H9 (cell line): ENCODE results near the gene VASH2. TPM values are rescaled to one million over a fixed set of nuclear protein-coding genes. Genes with fewer than 3 reads are reported as not detected.
"Not testable (repeated sequence)": the region's sequence is repeated elsewhere in the genome, so short reads cannot be mapped to it uniquely, and the experiment has no call there.

Experiments used
- DNase-seq: peaks from one replicate; pipeline ENCODE4 v3.0.0-alpha.2; 2017
- H2AFZ ChIP-seq: one replicate; pipeline ENCODE4 v1.6.1; 2013; ENCODE audit warnings: mild to moderate bottlenecking, low read length, control low read depth, moderate library complexity
- H2AK5ac ChIP-seq: 2 replicates; pipeline ENCODE4 v1.6.1; 2013; ENCODE audit warnings: low read length, control low read depth, mixed read lengths; ENCODE audit not compliant: insufficient read length
- H2BK120ac ChIP-seq: one replicate; pipeline ENCODE4 v1.6.1; 2013; ENCODE audit warnings: low read depth, mild to moderate bottlenecking, low read length, control low read depth, inconsistent platforms; ENCODE audit not compliant: poor library complexity, severe bottlenecking
- H2BK12ac ChIP-seq: 2 replicates; pipeline ENCODE4 v1.6.1; 2013; ENCODE audit warnings: low read length, control low read depth, mixed read lengths, low read depth; ENCODE audit not compliant: insufficient read length
- H2BK15ac ChIP-seq: 2 replicates; pipeline ENCODE4 v1.6.1; 2013; ENCODE audit warnings: low read depth, low read length, control low read depth
- H2BK20ac ChIP-seq: one replicate; pipeline ENCODE4 v1.6.1; 2013; ENCODE audit warnings: low read depth, mild to moderate bottlenecking, low read length, control low read depth, inconsistent platforms; ENCODE audit not compliant: poor library complexity, severe bottlenecking
- H2BK5ac ChIP-seq: 2 replicates; pipeline ENCODE4 v1.6.1; 2013; ENCODE audit warnings: low read length, control low read depth, mixed read lengths; ENCODE audit not compliant: insufficient read length
- H3K14ac ChIP-seq: 2 replicates; pipeline ENCODE4 v1.6.1; 2013; ENCODE audit warnings: low read length, control low read depth; ENCODE audit not compliant: insufficient read depth
- H3K18ac ChIP-seq: 2 replicates; pipeline ENCODE4 v1.6.1; 2013; ENCODE audit warnings: low read depth, mild to moderate bottlenecking, mixed read lengths, low read length, control low read depth; ENCODE audit not compliant: insufficient read length
- H3K23ac ChIP-seq: 2 replicates; pipeline ENCODE4 v1.6.1; 2013; ENCODE audit warnings: low read length, control low read depth, mixed read lengths, low read depth; ENCODE audit not compliant: insufficient read length
- H3K23me2 ChIP-seq: 2 replicates; pipeline ENCODE4 v1.6.1; 2013; ENCODE audit warnings: low read depth, mild to moderate bottlenecking, mixed read lengths, low read length, control low read depth; ENCODE audit not compliant: insufficient read length, poor library complexity, severe bottlenecking
- H3K27ac ChIP-seq: 2 replicates; pipeline ENCODE4 v1.5.1; 2013; ENCODE audit warnings: low read length, control low read depth, mixed read lengths, low read depth; ENCODE audit not compliant: insufficient read length
- H3K27me3 ChIP-seq: 2 replicates; pipeline ENCODE4 v1.6.1; 2013; ENCODE audit warnings: low read length, control low read depth, inconsistent platforms; ENCODE audit not compliant: insufficient read depth
- H3K4ac ChIP-seq: 2 replicates; pipeline ENCODE4 v1.6.1; 2013; ENCODE audit warnings: low read depth, mild to moderate bottlenecking, control low read depth, inconsistent platforms, low read length, moderate library complexity
- H3K4me1 ChIP-seq: 2 replicates; pipeline ENCODE4 v1.6.1; 2013; ENCODE audit warnings: low read length, control low read depth, inconsistent platforms; ENCODE audit not compliant: insufficient read depth
- H3K4me2 ChIP-seq: 2 replicates; pipeline ENCODE4 v1.6.1; 2013; ENCODE audit warnings: low read length, control low read depth, mixed read lengths; ENCODE audit not compliant: insufficient read length, insufficient read depth
- H3K56ac ChIP-seq: 2 replicates; pipeline ENCODE4 v1.6.1; 2013; ENCODE audit warnings: low read depth, mild to moderate bottlenecking, mixed read lengths, low read length, control low read depth; ENCODE audit not compliant: insufficient read length
- H3K79me1 ChIP-seq: 2 replicates; pipeline ENCODE4 v1.6.1; 2013; ENCODE audit warnings: low read depth, mild to moderate bottlenecking, moderate library complexity, low read length, control low read depth, inconsistent platforms; ENCODE audit not compliant: insufficient read depth, poor library complexity, severe bottlenecking
- H3K79me2 ChIP-seq: 2 replicates; pipeline ENCODE4 v1.6.1; 2013; ENCODE audit warnings: low read length, control low read depth, inconsistent platforms; ENCODE audit not compliant: insufficient read depth
- H3K9ac ChIP-seq: 2 replicates; pipeline ENCODE4 v1.6.1; 2013; ENCODE audit warnings: low read length, control low read depth, mixed read lengths; ENCODE audit not compliant: insufficient read length; ENCODE audit errors: extremely low read depth
- H3K9me3 ChIP-seq: one replicate; pipeline ENCODE4 v1.6.1; 2013; ENCODE audit warnings: low read depth, low read length, inconsistent platforms; ENCODE audit not compliant: control insufficient read depth
- H3T11ph ChIP-seq: one replicate; pipeline ENCODE4 v1.6.1; 2013; ENCODE audit warnings: mild to moderate bottlenecking, low read length, control low read depth, inconsistent platforms
- H4K20me1 ChIP-seq: one replicate; pipeline ENCODE4 v1.6.1; 2013; ENCODE audit not compliant: control insufficient read depth, insufficient read length, insufficient read depth
- H4K5ac ChIP-seq: 2 replicates; pipeline ENCODE4 v1.6.1; 2013; ENCODE audit warnings: low read depth, mild to moderate bottlenecking, mixed read lengths, low read length, control low read depth; ENCODE audit not compliant: insufficient read length
- H4K8ac ChIP-seq: replicated peaks from 2 replicates; pipeline ENCODE4 v1.6.1; 2013; ENCODE audit warnings: low read length, control low read depth, mixed read lengths, low read depth; ENCODE audit not compliant: insufficient read length
- H4K91ac ChIP-seq: 2 replicates; pipeline ENCODE4 v1.6.1; 2013; ENCODE audit warnings: low read depth, mild to moderate bottlenecking, moderate library complexity, mixed read lengths, low read length, control low read depth; ENCODE audit not compliant: insufficient read length
- H3K27ac Mint-ChIP-seq, 3 experiments: 2 replicates in 2 of 3; 3 replicates in 1 of 3; pipeline ENCODE4 v1.8.0; 2020 to 2021; ENCODE audit warnings: mixed read lengths in 3 of 3, mild to moderate bottlenecking in 1 of 3, moderate library complexity in 1 of 3
- H3K27me3 Mint-ChIP-seq: 2 replicates; pipeline ENCODE4 v1.8.0; 2021; ENCODE audit warnings: low read depth, mild to moderate bottlenecking, moderate library complexity, mixed read lengths
- H3K36me3 Mint-ChIP-seq, 3 experiments: 2 replicates in 2 of 3; 3 replicates in 1 of 3; pipeline ENCODE4 v1.8.0; 2020 to 2021; ENCODE audit warnings: low read depth in 3 of 3, mixed read lengths in 3 of 3; ENCODE audit not compliant: insufficient read depth in 1 of 3
- H3K4me1 Mint-ChIP-seq, 2 experiments: 2 replicates each; pipeline ENCODE4 v1.8.0; 2020; ENCODE audit warnings: mixed read lengths in 2 of 2
- H3K4me3 Mint-ChIP-seq, 2 experiments: 2 replicates in 1 of 2; 3 replicates in 1 of 2; pipeline ENCODE4 v1.8.0; 2020 to 2021; ENCODE audit warnings: mild to moderate bottlenecking in 2 of 2, mixed read lengths in 2 of 2, moderate library complexity in 1 of 2
- H3K9me3 Mint-ChIP-seq, 2 experiments: 2 replicates in 1 of 2; 3 replicates in 1 of 2; pipeline ENCODE4 v1.8.0; 2020; ENCODE audit warnings: mild to moderate bottlenecking in 2 of 2, mixed read lengths in 2 of 2, moderate library complexity in 1 of 2
- WGBS: extraction: QIAGEN DNeasy Blood & Tissue Kit; methylation state at CpG from one replicate; pipeline ENCODE4 v1.1.7; 2013; ENCODE audit warnings: missing lambda C conversion rate, low lambda C conversion rate, mixed read lengths; ENCODE audit not compliant: insufficient read length; ENCODE audit errors: extremely low coverage; 5-methylcytosine and 5-hydroxymethylcytosine counted together
- total RNA-seq: library from RNA; stranded (reverse); gene quantifications from 2 replicates; pipeline ENCODE4 v1.2.1, GENCODE V29; 2021

The VASH2 gene
- total RNA-seq, 1 experiment from 2014 or later, result 76.1 TPM

DNA sequence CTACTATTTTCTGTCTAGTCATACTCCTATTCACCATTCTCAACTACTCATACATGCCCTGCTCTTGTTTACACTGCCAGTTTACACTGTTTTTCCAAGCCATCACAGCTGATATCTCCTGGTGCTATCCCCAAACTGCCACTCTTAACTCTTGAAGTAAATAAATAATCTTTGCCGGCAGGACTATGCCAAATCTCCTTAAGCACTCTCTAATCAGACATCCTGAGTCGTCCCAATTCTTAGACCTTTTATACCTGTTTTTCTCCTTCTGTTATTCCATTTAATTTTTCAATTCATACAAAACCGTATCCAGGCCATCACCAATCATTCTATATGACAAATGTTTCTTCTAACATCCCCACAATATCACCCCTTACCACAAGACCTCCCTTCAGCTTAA lies 36.7 kb upstream of the VASH2 start:
- not testable (repeated sequence) for DNase-seq, H3K23me2 ChIP-seq, H3K4ac ChIP-seq, H3K18ac ChIP-seq, H3K23ac ChIP-seq, H2AK5ac ChIP-seq, H2AFZ ChIP-seq, H4K20me1 ChIP-seq, H3K56ac ChIP-seq, H3K79me2 ChIP-seq, H4K5ac ChIP-seq, H4K8ac ChIP-seq, H3K27me3 Mint-ChIP-seq, H3K9me3 Mint-ChIP-seq, H2BK120ac ChIP-seq, H3K79me1 ChIP-seq, H2BK20ac ChIP-seq, H2BK15ac ChIP-seq, H3K27me3 ChIP-seq, H3K14ac ChIP-seq, H3K9me3 ChIP-seq, H2BK5ac ChIP-seq, H3K4me1 ChIP-seq, H4K91ac ChIP-seq, H2BK12ac ChIP-seq, H3T11ph ChIP-seq
- H3K27ac Mint-ChIP-seq, result peak overlapping the region; percentile 95 to 98 (median 98); a peak in 6 of 7 replicates
- Histone ChIP-seq H3K4me2 (peak overlapping the region; percentile 22), H3K9ac (peak overlapping the region; percentile 89), H3K27ac (peak overlapping the region; percentile 36)
- H3K4me3 Mint-ChIP-seq, result peak overlapping the region; percentile 86 to 97
- WGBS, result 100% methylated on average over 1 of the region's 3 CpGs
- H3K36me3 Mint-ChIP-seq, result peaks cover 12 to 41% (median 39%) of the 10 kb centered on the region in 3 experiments
- H3K4me1 Mint-ChIP-seq, result peaks cover 49 to 83% of the 10 kb centered on the region in 2 experiments

DNA sequence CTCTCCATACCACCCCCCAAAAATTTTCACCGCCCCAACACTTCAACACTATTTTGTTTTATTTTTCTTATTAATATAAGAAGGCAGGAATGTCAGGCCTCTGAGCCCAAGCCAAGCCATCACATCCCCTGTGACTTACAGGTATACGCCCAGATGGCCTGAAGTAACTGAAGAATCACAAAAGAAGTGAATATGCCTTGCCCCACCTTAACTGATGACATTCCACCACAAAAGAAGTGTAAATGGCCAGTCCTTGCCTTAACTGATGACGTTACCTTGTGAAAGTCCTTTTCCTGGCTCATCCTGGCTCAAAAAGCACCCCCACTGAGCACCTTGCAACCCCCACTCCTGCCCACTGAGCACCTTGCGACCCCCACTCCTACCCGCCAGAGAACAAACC lies 36.2 kb upstream of the VASH2 start:
- not testable (repeated sequence) for H2AFZ ChIP-seq, H4K5ac ChIP-seq, H2AK5ac ChIP-seq, H4K8ac ChIP-seq, H3K27me3 ChIP-seq, H3K9ac ChIP-seq, H3K18ac ChIP-seq, H3K27me3 Mint-ChIP-seq, H4K91ac ChIP-seq, H2BK5ac ChIP-seq, H3T11ph ChIP-seq, DNase-seq, H2BK12ac ChIP-seq, H2BK120ac ChIP-seq, H2BK15ac ChIP-seq, H2BK20ac ChIP-seq, H3K23ac ChIP-seq, H3K4ac ChIP-seq, H3K79me1 ChIP-seq, H3K14ac ChIP-seq, H3K23me2 ChIP-seq, H3K9me3 Mint-ChIP-seq, H3K79me2 ChIP-seq, H3K4me1 ChIP-seq, H3K9me3 ChIP-seq, H3K56ac ChIP-seq, H4K20me1 ChIP-seq
- H3K4me2 ChIP-seq, result peak overlapping the region; percentile 75
- Mint-ChIP-seq H3K36me3 (peaks cover 12 to 43% (median 42%) of the 10 kb centered on the region in 3 experiments), H3K4me3 (peak overlapping the region; percentile 86 to 97), H3K4me1 (peaks cover 44 to 79% of the 10 kb centered on the region in 2 experiments), H3K27ac (peak overlapping the region; percentile 97 to 98 (median 98))
- H3K27ac ChIP-seq, result peak overlapping the region; percentile 84
- no CpG with 5 or more reads among the region's 5 CpGs for WGBS
